ENCODE results near the gene CCDC148.
"Not testable (repeated sequence)": the region's sequence is repeated elsewhere in the genome, so short reads cannot be mapped to it uniquely, and the experiment has no call there.

CCDC148 gene

DNA sequence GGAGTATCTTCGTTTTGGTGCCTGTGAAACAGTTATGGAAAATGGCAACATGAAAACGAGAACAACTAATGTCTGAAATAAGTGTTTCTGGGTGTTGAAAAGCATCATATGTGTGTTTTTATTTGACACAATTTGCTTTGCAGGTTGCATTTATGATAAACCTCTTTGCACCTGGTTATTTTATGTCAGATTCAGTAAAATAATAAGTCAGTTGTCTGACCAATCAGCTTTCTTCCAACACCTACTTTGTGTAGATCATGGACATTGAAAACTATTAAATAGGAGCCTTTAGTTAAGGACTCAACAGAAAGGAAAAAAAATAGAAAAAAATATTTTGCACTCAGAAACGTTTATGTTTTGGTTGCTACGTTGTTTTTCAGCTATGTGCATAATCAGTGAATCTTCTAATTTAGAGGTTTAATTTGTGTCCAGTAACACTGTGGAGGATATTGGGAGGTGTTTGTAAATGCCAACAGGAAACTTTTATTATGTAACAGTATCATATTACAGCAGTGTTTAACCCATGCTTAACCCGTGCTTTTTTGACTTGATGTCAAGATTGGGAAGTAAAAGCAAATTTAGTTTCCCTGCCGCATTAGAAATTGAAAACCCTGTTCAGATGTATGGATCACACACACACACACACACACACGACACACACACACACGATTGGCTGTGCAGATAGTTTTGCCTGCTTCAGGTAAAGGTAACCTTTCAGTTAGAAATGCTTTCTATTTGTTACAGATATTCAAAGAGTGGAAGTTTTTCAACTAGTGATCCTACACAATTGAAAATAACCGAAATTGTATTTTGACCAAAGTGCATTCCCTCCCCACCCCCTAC lies 2.8 kb upstream of the CCDC148 start:
- TF ChIP-seq, protein P1, sequence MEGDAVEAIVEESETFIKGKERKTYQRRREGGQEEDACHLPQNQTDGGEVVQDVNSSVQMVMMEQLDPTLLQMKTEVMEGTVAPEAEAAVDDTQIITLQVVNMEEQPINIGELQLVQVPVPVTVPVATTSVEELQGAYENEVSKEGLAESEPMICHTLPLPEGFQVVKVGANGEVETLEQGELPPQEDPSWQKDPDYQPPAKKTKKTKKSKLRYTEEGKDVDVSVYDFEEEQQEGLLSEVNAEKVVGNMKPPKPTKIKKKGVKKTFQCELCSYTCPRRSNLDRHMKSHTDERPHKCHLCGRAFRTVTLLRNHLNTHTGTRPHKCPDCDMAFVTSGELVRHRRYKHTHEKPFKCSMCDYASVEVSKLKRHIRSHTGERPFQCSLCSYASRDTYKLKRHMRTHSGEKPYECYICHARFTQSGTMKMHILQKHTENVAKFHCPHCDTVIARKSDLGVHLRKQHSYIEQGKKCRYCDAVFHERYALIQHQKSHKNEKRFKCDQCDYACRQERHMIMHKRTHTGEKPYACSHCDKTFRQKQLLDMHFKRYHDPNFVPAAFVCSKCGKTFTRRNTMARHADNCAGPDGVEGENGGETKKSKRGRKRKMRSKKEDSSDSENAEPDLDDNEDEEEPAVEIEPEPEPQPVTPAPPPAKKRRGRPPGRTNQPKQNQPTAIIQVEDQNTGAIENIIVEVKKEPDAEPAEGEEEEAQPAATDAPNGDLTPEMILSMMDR (IDR thresholded peaks at IDR 0.05; ENCODE audit: control insufficient read depth, extremely low read depth, insufficient read depth) = no peak
- H3K4me3 ChIP-seq (ENCODE audit: low read depth, low read length) = peak overlapping the region; percentile 80
- no peak for DNase-seq (ENCODE audit: low read depth)

DNA sequence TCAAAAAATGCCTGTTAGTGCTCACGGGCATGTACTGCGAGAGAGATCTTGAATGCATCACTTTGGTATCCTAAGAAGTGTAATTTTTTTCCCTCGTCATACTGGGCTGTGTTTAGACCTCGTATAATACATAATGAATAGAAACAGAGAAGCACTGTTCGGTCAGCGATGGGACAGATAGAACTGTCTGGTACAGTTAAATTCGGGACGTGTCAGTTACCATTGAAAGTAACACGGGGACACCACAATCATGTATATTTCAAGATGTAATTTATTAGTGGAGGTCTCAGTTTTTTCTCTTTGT lies 2.0 kb upstream of the CCDC148 start:
- H3K4me3 ChIP-seq (ENCODE audit: low read depth, low read length) = peak overlapping the region; percentile 80
- TF ChIP-seq, protein P1 (IDR thresholded peaks at IDR 0.05; ENCODE audit: control insufficient read depth, extremely low read depth, insufficient read depth) = no peak
- no peak for DNase-seq (ENCODE audit: low read depth)

DNA sequence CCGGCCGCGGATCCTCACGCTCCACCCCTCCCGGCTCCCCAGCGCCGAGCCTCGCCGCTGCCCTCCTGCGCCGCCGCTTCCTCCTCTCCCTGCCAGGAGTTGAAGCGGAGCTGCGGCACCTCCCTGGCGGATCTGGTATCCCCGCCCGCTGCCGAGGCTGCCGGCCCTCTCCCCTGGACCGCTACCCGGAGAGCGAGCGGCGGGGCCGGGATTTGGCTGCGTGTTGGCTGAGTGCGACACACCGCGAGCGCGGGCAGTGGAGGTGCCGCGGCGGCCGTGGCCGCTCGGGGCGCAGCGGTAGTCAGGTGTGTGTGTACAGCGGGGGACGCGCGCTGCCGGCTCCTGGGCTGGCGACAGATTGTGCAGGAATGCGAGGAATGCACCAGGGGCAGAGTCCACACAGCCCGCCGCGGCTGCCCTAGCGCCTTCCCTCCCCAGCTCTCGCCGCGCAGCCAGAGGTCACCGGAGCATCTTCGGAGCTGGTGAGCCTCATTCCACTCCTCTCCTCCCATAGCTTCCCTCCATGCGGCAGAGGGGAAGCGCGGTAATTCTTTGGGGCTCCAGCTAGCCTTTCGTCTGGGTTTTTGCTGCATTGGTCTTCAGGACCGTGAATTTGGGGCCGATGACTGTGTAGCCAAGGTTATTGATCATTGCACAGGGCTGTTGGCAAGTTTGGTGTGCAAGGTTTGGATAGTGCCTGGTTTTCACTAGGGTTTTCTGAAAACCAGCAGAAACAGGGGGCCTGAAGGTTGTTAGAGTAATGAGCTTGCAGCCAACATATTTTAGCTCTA lies 1.5 kb upstream of the CCDC148 start:
- DNase-seq (ENCODE audit: low read depth) = no peak
- peak overlapping the region; percentile 80 for H3K4me3 ChIP-seq (ENCODE audit: low read depth, low read length)
- TF ChIP-seq, protein P1 (IDR thresholded peaks at IDR 0.05; ENCODE audit: control insufficient read depth, extremely low read depth, insufficient read depth) = peak; percentile 40; the same call in 1 of the 2 replicates

DNA sequence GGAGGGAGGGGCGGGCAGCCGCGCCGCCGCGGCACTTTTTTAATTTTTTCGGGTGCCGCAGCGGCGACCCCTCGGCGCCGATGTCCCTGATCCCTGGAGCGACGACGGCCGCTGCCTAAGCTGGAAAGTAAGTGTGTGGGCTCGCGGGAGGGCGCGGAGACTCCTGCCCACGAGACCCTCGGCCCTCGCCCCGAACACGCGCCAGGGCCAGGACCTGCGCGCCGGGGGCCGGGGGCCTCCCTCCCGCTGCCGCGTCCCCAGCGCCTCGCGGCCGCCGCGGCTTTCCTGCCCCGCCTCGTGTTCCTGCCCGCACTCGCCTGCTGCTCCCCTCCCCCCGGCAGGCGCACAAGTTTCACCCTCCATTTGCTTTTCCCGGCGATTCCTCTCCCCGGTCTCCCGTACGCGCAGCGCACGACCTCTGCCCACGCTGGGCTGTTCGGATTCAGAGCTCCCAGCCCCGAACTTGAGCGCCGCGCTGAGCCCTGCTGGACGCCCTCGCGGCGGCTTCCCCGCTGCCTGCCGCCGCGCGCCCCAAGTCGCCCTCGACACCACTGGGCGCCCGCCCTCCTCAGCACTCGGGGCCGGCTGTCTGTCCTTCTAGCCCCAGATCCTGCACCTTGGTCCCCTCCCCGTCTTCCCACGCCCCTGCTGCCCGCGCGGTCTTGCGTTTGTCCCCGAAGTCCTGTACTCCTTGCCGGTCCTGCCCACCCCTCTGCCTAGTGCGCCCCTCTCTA lies 706 bp upstream of the CCDC148 start:
- TF ChIP-seq, protein P1 (IDR thresholded peaks at IDR 0.05; ENCODE audit: control insufficient read depth, extremely low read depth, insufficient read depth) = no peak
- H3K4me3 ChIP-seq (ENCODE audit: low read depth, low read length) = peak overlapping the region; percentile 80
- no peak for DNase-seq (ENCODE audit: low read depth)

DNA sequence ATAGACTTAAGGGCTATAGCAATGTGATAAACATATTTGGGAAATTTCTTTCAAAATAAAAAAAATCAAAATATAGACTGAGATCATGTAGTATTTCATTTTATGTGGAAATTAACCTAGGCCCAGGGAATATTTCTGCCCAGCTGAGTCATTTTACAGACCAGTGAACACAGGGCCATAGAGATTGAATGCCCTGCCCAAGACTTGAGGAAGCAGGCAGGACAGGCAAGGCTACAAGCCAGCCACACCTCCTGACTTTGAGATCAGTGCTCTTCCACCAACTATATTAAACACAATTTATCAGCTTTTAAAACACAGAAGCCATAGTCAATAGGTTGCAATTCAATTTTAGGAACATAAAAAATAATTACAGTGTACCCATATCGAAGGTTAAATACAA lies 12.9 kb downstream of the CCDC148 start:
- H3K4me3 ChIP-seq (ENCODE audit: low read depth, low read length) = no peak overlapping the region
- TF ChIP-seq, protein P1 (IDR thresholded peaks at IDR 0.05; ENCODE audit: control insufficient read depth, extremely low read depth, insufficient read depth) = no peak
- DNase-seq (ENCODE audit: low read depth) = no peak

DNA sequence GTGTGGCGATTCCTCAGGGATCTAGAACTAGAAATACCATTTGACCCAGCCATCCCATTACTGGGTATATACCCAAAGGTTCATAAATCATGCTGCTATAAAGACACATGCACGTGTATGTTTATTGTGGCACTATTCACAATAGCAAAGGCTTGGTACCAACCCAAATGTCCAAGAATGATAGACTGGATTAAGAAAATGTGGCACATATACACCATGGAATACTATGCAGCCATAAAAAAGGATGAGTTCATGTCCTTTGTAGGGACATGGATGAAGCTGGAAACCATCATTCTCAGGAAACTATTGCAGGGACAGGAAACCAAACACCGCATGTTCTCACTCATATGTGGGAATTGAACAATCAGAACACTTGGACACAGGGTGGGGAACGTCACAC lies 17.5 kb downstream of the CCDC148 start:
- not testable (repeated sequence) for H3K4me3 ChIP-seq (ENCODE audit: low read depth, low read length); DNase-seq (ENCODE audit: low read depth)

DNA sequence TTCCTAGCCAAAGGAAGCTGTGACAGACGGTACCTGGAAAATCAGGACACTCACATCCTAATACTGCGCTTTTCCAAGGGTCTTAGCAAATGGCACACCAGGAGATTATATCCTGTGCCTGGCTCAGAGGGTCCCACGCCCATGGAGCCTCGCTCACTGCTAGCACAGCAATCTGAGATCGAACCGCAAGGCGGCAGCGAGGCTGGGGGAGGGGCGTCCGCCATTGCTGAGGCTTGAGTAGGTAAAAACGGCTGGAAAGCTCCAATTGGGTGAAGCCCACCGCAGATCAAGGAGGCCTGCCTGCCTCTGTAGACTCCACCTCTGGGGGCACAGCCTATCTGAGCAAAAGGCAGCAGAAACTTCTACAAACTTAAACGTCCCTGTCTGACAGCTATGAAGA lies 22.8 kb downstream of the CCDC148 start:
- not testable (repeated sequence) for H3K4me3 ChIP-seq (ENCODE audit: low read depth, low read length)

More for the DNA sequence above, 22.8 kb downstream of the CCDC148 start:
- not testable (repeated sequence) for DNase-seq (ENCODE audit: low read depth)

Data from LNCaP clone FGC (cell line).